PFSK-1 (cell line): ENCODE results near the gene PA2G4.

Experiments
- FOXP2 ChIP-seq: optimal IDR thresholded peaks from 2 replicates; pipeline ENCODE3; 2011; ENCODE audit warnings: borderline replicate concordance, control low read depth, inconsistent platforms; ENCODE audit not compliant: insufficient read depth; ENCODE audit errors: extremely low read length, extremely low read depth
- POLR2AphosphoS5 ChIP-seq: IDR thresholded peaks from 2 replicates; pipeline ENCODE4 v1.6.1; 2012; ENCODE audit warnings: low read depth, mild to moderate bottlenecking, control low read depth, low read length, moderate library complexity
- REST ChIP-seq, 2 experiments: IDR thresholded peaks; 2 replicates each; pipeline versions ENCODE4 v1.6.1 to v1.8.0; 2011 to 2012; ENCODE audit warnings: low read depth in 2 of 2, low read length in 2 of 2, control low read depth in 1 of 2, inconsistent platforms in 1 of 2, mild to moderate bottlenecking in 1 of 2, moderate library complexity in 1 of 2; ENCODE audit not compliant: insufficient read depth in 1 of 2
- SIN3A ChIP-seq: IDR thresholded peaks from 2 replicates; pipeline ENCODE4 v1.6.1; 2012; ENCODE audit warnings: mild to moderate bottlenecking, low read length, moderate library complexity, borderline replicate concordance; ENCODE audit not compliant: insufficient read depth
- TAF1 ChIP-seq: IDR thresholded peaks from 2 replicates; pipeline ENCODE4 v1.6.1; 2012; ENCODE audit warnings: low read length, control low read depth, borderline replicate concordance; ENCODE audit not compliant: insufficient read depth

Gene PA2G4

GRCh38 chr12:56158926-56159461, 54.6 kb downstream of the PA2G4 start:
- TF ChIP-seq REST (IDR thresholded peaks at IDR 0.05; ENCODE audit: insufficient read depth in 1 of 2, low read depth in 2 of 2, low read length in 2 of 2) (no peak), SIN3A (no peak), FOXP2 (no peak), TAF1 (no peak), POLR2AphosphoS5 (no peak; the same call in 1 of the 2 replicates)

GRCh38 chr12:56159482-56160192, 55.3 kb downstream of the PA2G4 start:
- TF ChIP-seq POLR2AphosphoS5 (peak; percentile 7; the same call in 1 of the 2 replicates), TAF1 (no peak)

GRCh38 chr12:56160193-56160763, 55.9 kb downstream of the PA2G4 start:
- TF ChIP-seq SIN3A (no peak), TAF1 (no peak), REST (IDR thresholded peaks at IDR 0.05; ENCODE audit: insufficient read depth in 1 of 2, low read depth in 2 of 2, low read length in 2 of 2) (no peak), POLR2AphosphoS5 (peak; percentile 50; the same call in 1 of the 2 replicates)

- TF ChIP-seq SIN3A, result no peak
- no peak for TF ChIP-seq TAF1
- no peak for TF ChIP-seq POLR2AphosphoS5
- no peak for TF ChIP-seq REST (IDR thresholded peaks at IDR 0.05; ENCODE audit: insufficient read depth in 1 of 2, low read depth in 2 of 2, low read length in 2 of 2)
- TF ChIP-seq FOXP2, result no peak
Observed at GRCh38 chr12:56160894-56161689, 56.7 kb downstream of the PA2G4 start.

GRCh38 chr12:56161690-56162351, 57.5 kb downstream of the PA2G4 start:
- TF ChIP-seq SIN3A, result no peak
- no peak for TF ChIP-seq FOXP2
